OCI-LY7 (cell line): ENCODE measurements around the gene RBFOX1.

Source experiments
- CTCF ChIP-seq: fragments of 200-600 bp; sonication (generic); conservative IDR thresholded peaks from 2 replicates; pipeline ENCODE4 v1.5.1; 2014; ENCODE audit warnings: mild to moderate bottlenecking, antibody characterized with exemption, low read length, moderate library complexity, mixed read lengths
- EZH2phosphoT487 ChIP-seq: fragments of 200-600 bp; sonication (generic); IDR thresholded peaks from 2 replicates; pipeline ENCODE4 v1.6.1; 2018; ENCODE audit warnings: low read depth, borderline replicate concordance, mild to moderate bottlenecking, mixed run types, antibody characterized with exemption, low read length, moderate library complexity, mixed read lengths

GRCh38 chr16:7748522-7748921 is 415.9 kb downstream of the RBFOX1 start:
- TF ChIP-seq EZH2phosphoT487, result no peak
- TF ChIP-seq CTCF, result no peak
